ENCODE results near the gene MACROD2.
A peak's percentile ranks its signal among the peaks of the same experiment; 100 is the strongest.

Gene MACROD2

DNA sequence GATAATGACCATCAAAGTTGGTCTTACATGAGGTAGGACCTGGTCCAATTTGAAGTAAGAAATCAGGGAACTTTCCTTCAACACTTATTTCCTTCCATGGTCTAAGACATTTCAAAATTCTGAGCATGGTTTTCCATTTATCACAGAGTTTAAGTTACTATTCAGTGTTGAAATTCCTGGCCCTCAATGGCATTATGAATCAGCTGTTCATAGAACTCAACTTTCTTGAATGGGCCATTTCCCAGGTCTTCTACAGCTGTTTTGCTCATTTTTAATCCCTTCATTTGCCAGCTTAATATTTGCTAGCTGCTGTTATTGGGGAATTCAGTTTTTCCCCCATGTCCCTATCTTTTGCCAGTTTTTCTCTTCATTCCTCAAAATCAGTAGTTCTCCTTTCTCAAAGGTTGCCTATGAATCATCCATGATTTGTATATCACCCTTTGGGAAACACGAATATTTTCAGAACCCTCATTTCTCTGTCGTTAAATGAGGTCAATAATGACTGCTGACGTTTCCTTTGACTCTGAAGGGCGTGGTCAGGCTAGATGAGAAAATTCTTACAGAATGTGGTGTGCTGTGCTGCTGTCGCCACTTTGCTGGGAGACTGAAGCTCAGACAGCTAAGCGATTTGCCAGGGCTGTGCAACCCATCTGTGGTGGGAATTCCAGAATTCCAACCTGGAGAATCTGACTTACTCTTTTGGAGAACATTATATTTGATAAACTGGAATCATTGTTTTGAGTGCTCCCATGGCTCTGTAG is 558.6 kb downstream of the MACROD2 start:
- no peak for DNase-seq

GRCh38 chr20:14555676-14556075 is 560.4 kb downstream of the MACROD2 start:
- DNase-seq: no peak

- no peak for DNase-seq
Observed at GRCh38 chr20:14556206-14556605, 560.9 kb downstream of the MACROD2 start.

DNA sequence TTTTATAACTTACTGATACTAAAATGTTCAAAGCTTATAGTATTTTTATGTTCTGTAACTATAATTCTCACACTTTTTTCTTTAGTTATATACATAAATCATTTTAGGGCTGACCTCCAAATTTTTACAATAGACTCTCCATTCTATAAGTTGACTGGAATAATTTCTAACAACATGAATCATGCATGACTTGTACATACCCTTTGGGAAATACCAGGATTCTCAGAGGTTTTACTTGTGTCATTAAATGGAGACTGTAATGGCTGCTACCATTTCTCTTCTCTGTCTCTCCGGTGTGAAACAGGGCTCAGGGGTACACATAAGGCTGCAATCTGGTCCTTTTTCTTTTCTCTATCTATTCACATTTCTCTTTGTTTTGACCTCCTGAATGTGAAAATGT is 564.3 kb downstream of the MACROD2 start:
- DNase-seq: no peak

DNA sequence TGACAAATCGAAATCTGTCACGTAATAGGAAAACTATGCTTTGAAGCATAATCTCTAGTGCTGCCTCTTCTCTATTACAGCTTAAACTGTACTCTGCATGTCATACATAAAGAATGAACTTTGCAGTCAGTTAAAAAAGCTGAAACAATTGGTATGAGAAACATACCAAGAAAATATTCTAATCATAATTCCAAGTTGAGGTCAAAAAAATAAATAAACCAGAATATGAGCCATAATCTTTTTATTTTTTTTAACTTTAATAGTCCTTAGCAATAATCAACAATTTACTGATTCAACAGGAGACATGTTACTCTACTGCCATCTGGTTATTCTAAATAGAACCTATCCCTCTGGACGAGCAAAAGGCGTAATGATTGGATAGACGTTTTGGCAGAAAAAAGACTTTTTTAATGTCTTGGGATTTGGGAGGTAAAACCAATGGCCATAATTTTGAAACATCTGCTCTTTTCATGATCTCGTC is 566.5 kb downstream of the MACROD2 start:
- no peak for DNase-seq

GRCh38 chr20:14562981-14563380 is 567.7 kb downstream of the MACROD2 start:
- DNase-seq: no peak

GRCh38 chr20:14566505-14566904 is 571.2 kb downstream of the MACROD2 start:
- no peak for DNase-seq

GRCh38 chr20:14568225-14568624 is 572.9 kb downstream of the MACROD2 start:
- no peak for DNase-seq

DNA sequence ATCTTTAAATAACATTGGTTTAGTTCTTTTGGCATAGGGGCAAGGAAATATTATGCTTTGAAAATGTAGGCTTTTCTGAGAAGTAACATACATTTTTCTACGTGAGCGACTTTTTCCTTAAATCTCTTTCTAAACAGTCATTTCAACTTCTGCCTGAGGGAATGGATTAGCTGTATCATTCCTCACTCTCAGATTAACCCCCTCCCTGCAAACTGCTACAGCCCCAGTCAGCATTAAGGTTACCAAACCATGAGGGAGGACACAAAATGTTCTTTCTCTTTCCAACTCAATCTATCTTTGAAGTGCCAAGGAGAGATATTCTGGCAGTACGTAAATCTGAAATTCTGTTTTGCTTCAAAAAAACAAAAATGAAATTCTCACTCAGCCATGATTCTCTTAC is 573.4 kb downstream of the MACROD2 start:
- DNase-seq: no peak

- no peak for DNase-seq
Observed at GRCh38 chr20:14569641-14570040, 574.3 kb downstream of the MACROD2 start.

GRCh38 chr20:14570811-14571210 is 575.5 kb downstream of the MACROD2 start:
- DNase-seq: no peak

- DNase-seq: no peak
Observed at GRCh38 chr20:14573676-14574075, 578.4 kb downstream of the MACROD2 start.

GRCh38 chr20:14576196-14576877 is 581.0 kb downstream of the MACROD2 start:
- no peak for DNase-seq

DNA sequence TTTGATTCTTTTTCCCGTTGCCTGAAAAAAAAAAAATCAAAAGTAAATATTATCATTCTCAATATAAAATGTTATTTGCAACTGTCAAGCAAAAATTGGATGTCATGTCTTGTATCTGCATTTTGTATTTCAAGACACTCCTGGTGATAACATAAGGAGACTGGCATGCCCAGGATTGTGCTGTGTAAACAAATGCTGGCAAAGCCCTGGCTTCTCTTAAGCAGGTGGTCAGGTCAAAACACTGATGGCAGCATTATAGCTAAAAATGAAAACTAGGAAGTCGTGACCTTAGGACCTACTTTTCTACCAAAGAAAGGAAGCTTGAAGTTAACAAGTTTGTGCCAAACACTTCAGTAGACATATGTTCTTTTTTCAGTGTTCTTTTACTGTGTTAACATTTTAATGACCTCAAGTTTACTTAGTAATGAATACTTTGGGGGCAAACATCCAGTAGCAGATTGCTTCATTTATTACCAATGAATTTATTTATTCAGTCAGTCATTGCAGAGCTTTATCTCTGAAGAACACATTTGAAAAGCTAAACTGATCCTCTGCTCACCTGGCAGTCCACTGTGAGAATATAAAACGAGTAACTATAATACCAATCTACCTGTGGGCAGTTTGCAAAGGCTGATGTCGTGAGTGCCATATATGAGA is 585.2 kb downstream of the MACROD2 start:
- peak; percentile 80 for DNase-seq

DNA sequence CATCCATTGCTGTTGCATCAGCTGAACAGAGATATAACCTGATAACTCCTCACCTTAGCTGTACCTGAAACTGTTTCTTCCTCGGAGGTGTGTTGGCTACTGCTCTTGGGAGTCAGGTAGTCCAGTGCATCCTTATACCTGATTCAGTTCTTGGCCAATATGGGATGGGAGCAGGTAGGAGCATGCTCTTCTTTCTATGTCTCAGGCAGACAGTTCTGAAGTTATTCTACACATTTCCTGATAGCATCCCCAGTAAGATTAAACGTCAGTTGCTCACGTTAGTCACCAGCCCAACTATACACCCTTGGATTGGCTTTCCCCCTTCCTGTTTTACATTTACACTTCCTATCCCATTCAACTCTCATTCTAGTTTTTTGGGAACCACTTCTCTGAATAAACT is 586.4 kb downstream of the MACROD2 start:
- DNase-seq: no peak

- DNase-seq: no peak
Observed at GRCh38 chr20:14582855-14583254, 587.5 kb downstream of the MACROD2 start.

DNA sequence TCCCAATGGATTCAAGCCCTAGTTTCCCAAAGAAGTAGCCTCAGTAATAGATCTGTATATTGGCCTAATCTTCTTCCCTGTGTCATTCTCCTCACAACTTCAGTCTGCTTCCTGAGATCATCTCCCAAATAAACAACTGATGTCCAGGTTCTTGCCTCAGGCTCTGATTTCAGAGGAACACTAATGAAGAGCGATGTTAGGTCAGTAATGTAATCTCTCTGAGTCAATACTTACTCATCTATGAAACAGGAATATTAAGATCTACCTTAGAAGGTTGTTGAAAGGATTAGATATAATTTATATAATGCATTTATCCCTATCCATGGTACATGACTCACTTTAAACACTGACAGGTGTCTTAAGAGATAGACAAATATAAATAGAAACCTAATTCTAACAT is 588.1 kb downstream of the MACROD2 start:
- DNase-seq: no peak

GRCh38 chr20:14589383-14589782 is 594.1 kb downstream of the MACROD2 start:
- no peak for DNase-seq

- no peak for DNase-seq
Observed at GRCh38 chr20:14595051-14595450, 599.7 kb downstream of the MACROD2 start.

DNA sequence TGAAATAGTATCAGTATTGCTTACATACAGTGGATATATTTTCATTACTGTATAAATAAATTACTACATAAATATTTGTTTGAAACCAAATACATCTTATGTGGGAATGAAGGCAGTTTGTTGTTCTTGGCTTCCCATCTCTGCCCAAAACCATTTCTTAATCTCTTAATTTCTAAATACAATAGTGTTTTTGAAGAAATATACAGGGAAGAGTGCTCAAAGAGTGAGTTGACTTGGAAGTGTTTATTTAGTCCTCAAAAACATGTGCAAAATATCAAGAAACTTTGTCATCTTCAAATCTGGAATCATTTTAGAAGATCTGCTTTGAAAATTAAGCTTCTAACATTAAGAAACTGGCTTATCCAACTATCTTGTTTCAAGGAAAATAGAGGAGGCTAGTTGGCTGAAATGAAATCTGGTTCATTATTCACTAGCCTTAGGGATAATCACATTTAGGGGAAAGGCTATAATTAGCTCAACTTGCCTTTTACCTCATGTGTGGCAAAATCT is 601.9 kb downstream of the MACROD2 start:
- DNase-seq: no peak

GRCh38 chr20:14599613-14600012 is 604.3 kb downstream of the MACROD2 start:
- no peak for DNase-seq

DNA sequence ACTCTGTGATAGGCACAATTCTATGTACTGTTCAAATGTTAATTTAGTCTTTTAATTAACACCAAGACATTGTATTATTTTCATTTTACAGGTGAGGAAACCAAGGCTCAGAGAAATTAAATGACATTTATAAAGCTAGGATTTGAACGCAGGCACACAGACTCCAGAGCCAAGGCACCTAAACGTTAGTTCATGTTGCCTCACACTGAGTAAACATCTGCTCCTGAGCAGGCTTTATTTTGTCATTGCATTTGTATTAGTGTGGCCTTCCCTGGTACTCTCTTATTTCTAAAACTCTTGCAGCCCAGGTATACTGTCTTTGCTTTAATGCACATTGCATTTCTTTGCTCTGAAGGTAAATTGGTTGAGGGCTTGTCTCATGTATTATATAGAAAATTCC is 605.2 kb downstream of the MACROD2 start:
- DNase-seq: no peak

GRCh38 chr20:14604143-14604542 is 608.8 kb downstream of the MACROD2 start:
- no peak for DNase-seq
